IPS-15b (cell line): ENCODE data around the gene ZCCHC18.
"Not testable (repeated sequence)": the region's sequence is repeated elsewhere in the genome, so short reads cannot be mapped to it uniquely, and the experiment has no call there.

Experiments used
- H3K27me3 ChIP-seq: one replicate; pipeline ENCODE4 v1.6.1; 2013; ENCODE audit warnings: low read length; ENCODE audit not compliant: control insufficient read depth, insufficient read depth
- H3K36me3 ChIP-seq: one replicate; pipeline ENCODE4 v1.6.1; 2013; ENCODE audit warnings: low read length; ENCODE audit not compliant: control insufficient read depth, insufficient read depth
- H3K4me1 ChIP-seq: one replicate; pipeline ENCODE4 v1.6.1; 2013; ENCODE audit warnings: mild to moderate bottlenecking, low read length; ENCODE audit not compliant: control insufficient read depth, insufficient read depth
- H3K4me3 ChIP-seq: one replicate; pipeline ENCODE4 v1.5.1; 2013; ENCODE audit warnings: low read depth, low read length
- H3K9ac ChIP-seq: one replicate; pipeline ENCODE4 v1.6.1; 2013; ENCODE audit warnings: low read depth, mild to moderate bottlenecking, low read length
- H3K9me3 ChIP-seq: one replicate; pipeline ENCODE4 v1.6.1; 2013; ENCODE audit warnings: mild to moderate bottlenecking, low read length; ENCODE audit not compliant: control insufficient read depth, insufficient read depth

The ZCCHC18 gene

GRCh38 chrX:104105330-104106262 is 6.7 kb upstream of the ZCCHC18 start:
- Histone ChIP-seq H3K9me3 (no peaks in the 10 kb centered on the region), H3K27me3 (no peaks in the 10 kb centered on the region)

GRCh38 chrX:104108955-104109354 is 3.4 kb upstream of the ZCCHC18 start:
- H3K4me3 ChIP-seq: no peak overlapping the region
- no peak overlapping the region for H3K9ac ChIP-seq
- peaks cover 5% of the 10 kb centered on the region for H3K4me1 ChIP-seq
- no peaks in the 10 kb centered on the region for H3K36me3 ChIP-seq
- no peaks in the 10 kb centered on the region for H3K9me3 ChIP-seq
- H3K27me3 ChIP-seq: peaks cover 18% of the 10 kb centered on the region

More at GRCh38 chrX:104105330-104106262, 6.7 kb upstream of the ZCCHC18 start:
- H3K9ac ChIP-seq: no peak overlapping the region
- no peaks in the 10 kb centered on the region for H3K36me3 ChIP-seq
- H3K4me3 ChIP-seq: no peak overlapping the region
- no peaks in the 10 kb centered on the region for H3K4me1 ChIP-seq

GRCh38 chrX:104110491-104111240 is 1.7 kb upstream of the ZCCHC18 start:
- not testable (repeated sequence) for H3K4me3 ChIP-seq

GRCh38 chrX:104113222-104113965 is 1.1 kb downstream of the ZCCHC18 start:
- peaks cover 5% of the 10 kb centered on the region for H3K4me1 ChIP-seq
- H3K9ac ChIP-seq: no peak overlapping the region
- peak overlapping the region; percentile 82 for H3K4me3 ChIP-seq
- no peaks in the 10 kb centered on the region for H3K36me3 ChIP-seq
- no peaks in the 10 kb centered on the region for H3K9me3 ChIP-seq
- H3K27me3 ChIP-seq: peaks cover 30% of the 10 kb centered on the region

More at GRCh38 chrX:104110491-104111240, 1.7 kb upstream of the ZCCHC18 start:
- H3K27me3 ChIP-seq: peaks cover 28% of the 10 kb centered on the region
- H3K36me3 ChIP-seq, H3K9ac ChIP-seq, H3K9me3 ChIP-seq, H3K4me1 ChIP-seq: not testable (repeated sequence)

DNA sequence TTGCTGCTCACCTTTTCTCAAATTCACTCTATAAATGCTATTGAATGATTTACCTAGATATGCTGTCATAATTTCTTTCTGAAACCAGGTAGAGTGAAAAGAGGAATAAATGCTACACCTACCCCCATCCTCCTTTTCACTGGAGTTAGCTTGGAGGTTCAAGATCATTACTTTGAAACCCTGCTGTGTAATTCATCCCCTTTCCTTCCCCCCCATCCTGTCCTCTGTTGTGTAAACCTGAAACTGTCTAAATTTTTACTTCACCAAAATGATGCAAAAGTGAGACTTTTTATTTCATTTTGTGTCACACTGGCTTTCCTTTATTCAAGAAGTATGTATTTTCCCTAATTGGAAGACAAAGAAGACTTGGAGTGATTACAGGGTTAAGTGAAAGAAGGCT is 5.4 kb downstream of the ZCCHC18 start:
- Histone ChIP-seq H3K36me3 (no peaks in the 10 kb centered on the region), H3K9ac (no peak overlapping the region), H3K27me3 (peaks cover 18% of the 10 kb centered on the region), H3K4me1 (peaks cover 8% of the 10 kb centered on the region), H3K9me3 (no peaks in the 10 kb centered on the region), H3K4me3 (no peak overlapping the region)

- H3K4me3 ChIP-seq: no peak overlapping the region
- H3K4me1 ChIP-seq: peaks cover 4% of the 10 kb centered on the region
- peaks cover 14% of the 10 kb centered on the region for H3K27me3 ChIP-seq
- H3K9me3 ChIP-seq: no peaks in the 10 kb centered on the region
- no peaks in the 10 kb centered on the region for H3K36me3 ChIP-seq
- no peak overlapping the region for H3K9ac ChIP-seq
These were observed 6.4 kb downstream of the ZCCHC18 start for GRCh38 chrX:104118765-104119164.

GRCh38 chrX:104122829-104123228 is 10.5 kb downstream of the ZCCHC18 start:
- Histone ChIP-seq H3K27me3 (no peaks in the 10 kb centered on the region), H3K9ac (no peak overlapping the region), H3K36me3 (no peaks in the 10 kb centered on the region), H3K9me3 (no peaks in the 10 kb centered on the region), H3K4me1 (peaks cover 3% of the 10 kb centered on the region), H3K4me3 (no peak overlapping the region)

DNA sequence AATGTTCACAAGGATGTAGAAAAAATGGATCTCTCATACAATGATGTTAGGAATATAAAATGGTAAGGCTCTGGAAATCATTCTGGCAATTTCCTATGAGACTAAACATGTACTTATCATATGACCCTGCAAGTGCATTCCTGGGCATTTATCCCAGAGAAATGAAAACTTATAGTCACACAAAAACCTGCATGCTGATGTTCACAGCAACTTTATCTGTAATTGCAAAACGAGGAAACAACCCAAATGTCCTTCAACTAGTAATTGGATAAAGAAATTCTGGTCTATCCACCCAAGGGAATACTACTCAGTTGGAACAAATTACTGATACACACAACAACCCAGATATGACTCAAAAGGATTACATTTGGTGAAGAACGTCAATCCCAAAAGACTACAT is 14.5 kb downstream of the ZCCHC18 start:
- H3K9ac ChIP-seq: no peak overlapping the region
- H3K27me3 ChIP-seq: no peaks in the 10 kb centered on the region
- H3K4me1 ChIP-seq: no peaks in the 10 kb centered on the region
- H3K4me3 ChIP-seq: no peak overlapping the region
- H3K36me3 ChIP-seq: no peaks in the 10 kb centered on the region
- no peaks in the 10 kb centered on the region for H3K9me3 ChIP-seq

GRCh38 chrX:104130808-104131207 is 18.5 kb downstream of the ZCCHC18 start:
- H3K27me3 ChIP-seq: peaks cover 7% of the 10 kb centered on the region
- H3K9me3 ChIP-seq: no peaks in the 10 kb centered on the region
- H3K4me3 ChIP-seq: no peak overlapping the region
- H3K9ac ChIP-seq: no peak overlapping the region
- H3K4me1 ChIP-seq: no peaks in the 10 kb centered on the region
- H3K36me3 ChIP-seq: no peaks in the 10 kb centered on the region

DNA sequence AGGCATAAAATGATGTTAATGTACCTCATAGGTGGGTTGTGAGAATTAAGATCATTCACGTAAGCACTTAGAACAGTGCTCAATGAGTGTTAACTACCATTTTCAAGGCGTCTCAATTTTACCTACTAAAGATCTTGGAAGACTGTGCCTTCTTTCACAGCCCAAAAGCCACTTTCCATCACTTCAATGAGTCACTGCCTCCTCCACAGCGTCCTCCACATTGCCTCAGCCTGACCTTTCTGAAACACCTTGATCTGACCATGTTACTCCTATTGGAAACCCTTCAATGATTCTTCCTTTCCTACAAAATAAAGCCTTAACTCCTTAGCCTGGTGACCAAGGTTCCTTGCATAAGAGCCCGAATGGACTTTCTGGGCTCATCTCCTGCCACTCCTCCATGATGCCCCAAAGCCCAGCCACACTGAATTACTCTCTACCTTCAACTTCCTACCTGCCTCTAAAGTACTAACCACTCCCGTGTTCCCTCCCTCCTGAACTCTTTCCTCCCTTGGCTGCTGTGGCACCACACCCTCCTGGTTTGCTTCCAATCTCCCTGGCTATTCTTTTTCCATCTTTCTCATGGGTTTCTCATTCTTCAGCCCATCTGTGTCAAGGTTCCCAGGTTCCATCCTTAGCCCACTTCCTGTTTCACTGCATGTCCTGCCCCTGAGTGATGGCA is 22.4 kb downstream of the ZCCHC18 start:
- Histone ChIP-seq H3K4me3 (no peak overlapping the region), H3K9me3 (no peaks in the 10 kb centered on the region), H3K9ac (no peak overlapping the region), H3K27me3 (peaks cover 7% of the 10 kb centered on the region), H3K36me3 (no peaks in the 10 kb centered on the region), H3K4me1 (no peaks in the 10 kb centered on the region)

DNA sequence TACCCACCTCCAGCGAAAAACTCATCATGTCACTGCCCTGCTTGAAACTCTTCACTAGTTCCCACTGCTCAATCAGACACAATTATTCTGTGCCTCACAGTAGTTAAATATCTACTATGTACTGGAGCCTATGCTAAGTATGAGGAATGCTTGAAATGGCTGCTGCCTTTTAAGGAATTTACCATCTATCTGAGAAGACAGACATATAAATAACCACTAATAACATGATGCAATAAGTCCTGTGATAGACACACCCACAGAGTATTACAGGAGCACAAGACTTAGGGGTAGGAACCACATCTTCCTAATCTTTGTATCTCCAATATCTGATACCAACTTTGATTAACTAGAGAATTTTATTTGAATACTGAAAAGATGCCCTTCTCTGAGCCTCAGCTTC is 23.4 kb downstream of the ZCCHC18 start:
- H3K9me3 ChIP-seq: no peaks in the 10 kb centered on the region
- no peak overlapping the region for H3K4me3 ChIP-seq
- no peaks in the 10 kb centered on the region for H3K36me3 ChIP-seq
- no peak overlapping the region for H3K9ac ChIP-seq
- no peaks in the 10 kb centered on the region for H3K4me1 ChIP-seq
- H3K27me3 ChIP-seq: peaks cover 7% of the 10 kb centered on the region
